Colonic mucosa (tissue), 4 donors: ENCODE data around the gene ARAP2. TPM values are rescaled to one million over a fixed set of nuclear protein-coding genes. Genes with fewer than 3 reads are reported as not detected.

Source experiments
- DNase-seq: peaks from one replicate; pipeline ENCODE4 v3.0.0-alpha.2; 2020
- H3K27ac ChIP-seq: fragments of 200-600 bp; one replicate; pipeline ENCODE4 v1.8.0; 2021
- H3K27me3 ChIP-seq: fragments of 200-600 bp; one replicate; pipeline ENCODE4 v1.8.0; 2021
- H3K36me3 ChIP-seq: fragments of 200-600 bp; one replicate; pipeline ENCODE4 v1.8.0; 2021
- H3K4me1 ChIP-seq: fragments of 200-600 bp; one replicate; pipeline ENCODE4 v1.8.0; 2021; ENCODE audit warnings: mild to moderate bottlenecking
- H3K4me3 ChIP-seq: fragments of 200-600 bp; one replicate; pipeline ENCODE4 v1.8.0; 2021
- H3K9ac ChIP-seq, 2 donors: one replicate each; pipeline ENCODE4 v1.7.0; 2013; ENCODE audit warnings: control low read depth in 2 of 2, low read depth in 2 of 2, low read length in 2 of 2
- H3K9me3 ChIP-seq: fragments of 200-600 bp; one replicate; pipeline ENCODE4 v1.8.0; 2021
- CTCF ChIP-seq: fragments of 200-600 bp; IDR thresholded peaks from one replicate; pipeline ENCODE4 v1.8.0; 2022; ENCODE audit warnings: antibody characterized with exemption, mild to moderate bottlenecking
- intact Hi-C: fragments of 100-400 bp; cut with DNase I; formaldehyde crosslinking; loops from one replicate; pipeline ENCODE4 v1.14.1; 2022
- total RNA-seq, 2 donors: library from RNA; stranded (reverse); fragmentation: NEBNext Ultra II Directional in 1 of 2; extraction: Animal tissue kit (Norgen Biotek cat#: 25700) in 1 of 2; gene quantifications; one replicate each; pipeline ENCODE4 v1.2.1, GENCODE V29; 2021
- donor health status: healthy.
- donor health status: DM: no; HTN: no; CAD: no.
- donor health status: DM: no; HTN: no; CAD: no.

The ARAP2 gene
- total RNA-seq, 2 donors from 2014 or later: 10.7 to 19.3 TPM

- DNase-seq: no peak
- no peaks in the 10 kb centered on the region for H3K4me1 ChIP-seq
- H3K27ac ChIP-seq: no peak overlapping the region
- H3K9me3 ChIP-seq: no peaks in the 10 kb centered on the region
- H3K4me3 ChIP-seq: no peak overlapping the region
- no peaks in the 10 kb centered on the region for H3K27me3 ChIP-seq
- intact Hi-C loops: no loop called here
- no peak overlapping the region for H3K9ac ChIP-seq
- no peak for TF ChIP-seq CTCF
- no peaks in the 10 kb centered on the region for H3K36me3 ChIP-seq
Measured at GRCh38 chr4:36235306-36235705, 9.0 kb downstream of the ARAP2 start.

- Histone ChIP-seq H3K4me3 (no peak overlapping the region), H3K36me3 (no peaks in the 10 kb centered on the region), H3K9ac (no peak overlapping the region), H3K4me1 (no peaks in the 10 kb centered on the region), H3K27ac (no peak overlapping the region), H3K9me3 (no peaks in the 10 kb centered on the region), H3K27me3 (no peaks in the 10 kb centered on the region)
- no peak for TF ChIP-seq CTCF
- intact Hi-C loops: no loop called here
- no peak for DNase-seq
Measured at GRCh38 chr4:36233567-36234266, 10.6 kb downstream of the ARAP2 start.

- Histone ChIP-seq H3K4me1 (no peaks in the 10 kb centered on the region), H3K27me3 (no peaks in the 10 kb centered on the region), H3K4me3 (no peak overlapping the region), H3K36me3 (no peaks in the 10 kb centered on the region), H3K27ac (no peak overlapping the region), H3K9ac (no peak overlapping the region), H3K9me3 (no peaks in the 10 kb centered on the region)
- intact Hi-C loops: no loop called here
- TF ChIP-seq CTCF: no peak
- no peak for DNase-seq
Measured at GRCh38 chr4:36230534-36230933, 13.8 kb downstream of the ARAP2 start.

- no peak overlapping the region for H3K4me3 ChIP-seq
- H3K27me3 ChIP-seq: no peaks in the 10 kb centered on the region
- H3K36me3 ChIP-seq: no peaks in the 10 kb centered on the region
- H3K27ac ChIP-seq: no peak overlapping the region
- intact Hi-C loops: no loop called here
- H3K4me1 ChIP-seq: peaks cover 5% of the 10 kb centered on the region
- DNase-seq: no peak
- H3K9ac ChIP-seq: no peak overlapping the region
- no peaks in the 10 kb centered on the region for H3K9me3 ChIP-seq
- no peak for TF ChIP-seq CTCF
Measured at GRCh38 chr4:36227913-36228312, 16.4 kb downstream of the ARAP2 start.

GRCh38 chr4:36226430-36227227 lies 17.7 kb downstream of the ARAP2 start:
- Histone ChIP-seq H3K9me3 (no peaks in the 10 kb centered on the region), H3K27ac (no peak overlapping the region), H3K4me3 (no peak overlapping the region), H3K27me3 (no peaks in the 10 kb centered on the region), H3K36me3 (no peaks in the 10 kb centered on the region), H3K4me1 (peaks cover 5% of the 10 kb centered on the region), H3K9ac (no peak overlapping the region)
- no peak for TF ChIP-seq CTCF
- intact Hi-C loops: no loop called here
- DNase-seq: no peak
